Stimulated activated naive B cell treated with anti-CD40 and anti-IgM and Interleukin-4, amounts not matched to agents 10 μg/mL and 1 μg/mL and 100 μg/mL, for 72 hours (primary cell): ENCODE data around the gene CSRNP3.

Source experiments
- ATAC-seq, 2 donors: fragments of 150-1000 bp; cut with Tn5 transposase; replicated peaks; 2 replicates each; pipeline ENCODE4 v1.10.0; 2021; ENCODE audit warnings: moderate library complexity in 1 of 2
- DNase-seq: peaks from one replicate; pipeline ENCODE4 v3.0.0; 2021
- H3K27ac Mint-ChIP-seq: one replicate; pipeline ENCODE4 v1.8.0; 2022; ENCODE audit warnings: mild to moderate bottlenecking, mixed read lengths
- H3K27me3 Mint-ChIP-seq, 2 donors: one replicate each; pipeline ENCODE4 v1.8.0; 2022; ENCODE audit warnings: mixed read lengths in 2 of 2
- H3K36me3 Mint-ChIP-seq, 2 donors: one replicate each; pipeline ENCODE4 v1.8.0; 2022; ENCODE audit warnings: mixed read lengths in 2 of 2, mild to moderate bottlenecking in 1 of 2
- H3K4me1 Mint-ChIP-seq, 2 donors: one replicate each; pipeline ENCODE4 v1.8.0; 2022; ENCODE audit warnings: mixed read lengths in 2 of 2, mild to moderate bottlenecking in 1 of 2
- H3K4me3 Mint-ChIP-seq, 2 donors: one replicate each; pipeline ENCODE4 v1.8.0; 2022; ENCODE audit warnings: mild to moderate bottlenecking in 2 of 2, mixed read lengths in 2 of 2, moderate library complexity in 1 of 2
- H3K9me3 Mint-ChIP-seq, 2 donors: one replicate each; pipeline ENCODE4 v1.8.0; 2022; ENCODE audit warnings: mixed read lengths in 2 of 2, mild to moderate bottlenecking in 1 of 2

CSRNP3 gene

DNA sequence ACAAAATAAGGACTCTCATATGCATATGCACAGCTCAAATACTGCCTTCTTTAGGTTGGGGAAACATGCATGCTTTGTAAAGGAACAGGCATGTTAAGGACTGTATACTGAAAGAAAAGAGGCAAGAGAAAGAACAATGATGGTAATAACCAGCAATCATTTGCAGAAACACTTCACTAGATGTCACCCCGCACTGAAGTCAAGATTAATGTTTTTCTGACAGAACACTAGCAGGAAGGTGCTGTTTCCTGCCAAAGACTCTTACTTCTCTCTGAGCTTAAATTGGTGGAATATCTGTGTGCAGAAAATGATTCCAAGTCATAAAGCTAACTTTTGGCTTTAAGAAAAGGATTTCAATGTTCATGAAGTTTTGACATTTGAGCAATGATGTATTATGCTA is 19.3 kb upstream of the CSRNP3 start:
- Mint-ChIP-seq H3K4me1 (no peaks in the 10 kb centered on the region), H3K9me3 (no peaks in the 10 kb centered on the region), H3K36me3 (no peaks in the 10 kb centered on the region), H3K27me3 (peaks cover 0 to 8% of the 10 kb centered on the region in 2 donors), H3K27ac (no peak overlapping the region), H3K4me3 (no peak overlapping the region)
- no peak for ATAC-seq
- DNase-seq = no peak

DNA sequence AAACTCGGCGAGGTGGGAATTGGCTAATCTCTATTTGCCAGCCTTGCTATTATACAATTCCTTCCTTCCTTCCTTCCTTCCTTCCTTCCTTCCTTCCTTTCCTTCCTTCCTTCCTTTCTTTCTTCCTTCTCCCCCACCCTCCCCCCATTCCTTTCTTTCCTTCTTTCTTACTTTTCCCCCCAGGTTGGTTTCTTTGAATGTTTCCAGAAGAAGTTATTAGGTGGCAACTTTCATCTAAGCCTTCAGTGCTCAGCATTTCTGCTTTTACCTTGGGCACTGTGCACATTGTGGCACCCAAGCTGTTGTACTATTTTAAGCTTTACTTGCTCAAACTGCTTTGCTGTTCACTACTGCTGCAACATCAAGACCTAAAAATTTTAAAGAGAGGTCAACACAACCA is 17.2 kb upstream of the CSRNP3 start:
- H3K27ac Mint-ChIP-seq = no peak overlapping the region
- H3K4me3 Mint-ChIP-seq = no peak overlapping the region
- peaks cover 3 to 5% of the 10 kb centered on the region in 2 donors for H3K9me3 Mint-ChIP-seq
- DNase-seq (no peak), ATAC-seq (no peak)
- peaks cover 0 to 2% of the 10 kb centered on the region in 2 donors for H3K36me3 Mint-ChIP-seq
- H3K27me3 Mint-ChIP-seq = peaks cover 0 to 4% of the 10 kb centered on the region in 2 donors
- no peaks in the 10 kb centered on the region for H3K4me1 Mint-ChIP-seq

GRCh38 chr2:165453561-165454094 is 15.9 kb upstream of the CSRNP3 start:
- Mint-ChIP-seq H3K27ac (no peak overlapping the region), H3K4me3 (no peak overlapping the region), H3K4me1 (no peaks in the 10 kb centered on the region), H3K9me3 (peaks cover 3 to 7% of the 10 kb centered on the region in 2 donors), H3K36me3 (peaks cover 0 to 2% of the 10 kb centered on the region in 2 donors), H3K27me3 (peaks cover 0 to 4% of the 10 kb centered on the region in 2 donors)
- no peak for DNase-seq
- ATAC-seq = no peak

GRCh38 chr2:165454905-165455304 is 14.6 kb upstream of the CSRNP3 start:
- ATAC-seq (no peak), DNase-seq (no peak)
- H3K36me3 Mint-ChIP-seq = peaks cover 0 to 2% of the 10 kb centered on the region in 2 donors
- H3K4me1 Mint-ChIP-seq = no peaks in the 10 kb centered on the region
- peaks cover 3 to 8% of the 10 kb centered on the region in 2 donors for H3K9me3 Mint-ChIP-seq
- H3K4me3 Mint-ChIP-seq = no peak overlapping the region
- H3K27ac Mint-ChIP-seq = no peak overlapping the region
- H3K27me3 Mint-ChIP-seq = peaks cover 0 to 4% of the 10 kb centered on the region in 2 donors

DNA sequence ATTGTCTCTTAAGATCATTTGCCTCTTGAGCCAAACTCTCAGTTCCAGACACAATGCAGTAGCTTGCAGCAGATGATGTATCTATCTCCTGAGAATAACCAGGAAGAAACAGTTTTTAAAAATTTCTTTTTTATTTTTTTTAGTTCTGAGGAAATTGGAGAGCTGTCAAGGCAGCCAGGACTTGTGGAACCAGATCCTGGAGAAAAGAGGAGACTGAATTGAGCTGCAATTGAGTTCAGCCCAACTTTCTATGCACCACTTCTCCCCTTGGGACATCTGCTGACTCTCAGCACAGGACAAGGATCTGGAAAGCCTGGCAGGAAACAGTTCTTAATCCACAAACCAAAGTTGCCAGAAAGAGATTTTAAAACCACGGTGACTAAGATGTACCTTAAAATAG is 13.5 kb upstream of the CSRNP3 start:
- H3K4me1 Mint-ChIP-seq = no peaks in the 10 kb centered on the region
- no peak overlapping the region for H3K4me3 Mint-ChIP-seq
- ATAC-seq = no peak
- DNase-seq = no peak
- peaks cover 0 to 2% of the 10 kb centered on the region in 2 donors for H3K36me3 Mint-ChIP-seq
- H3K27me3 Mint-ChIP-seq = no peaks in the 10 kb centered on the region
- no peak overlapping the region for H3K27ac Mint-ChIP-seq
- peaks cover 3 to 8% of the 10 kb centered on the region in 2 donors for H3K9me3 Mint-ChIP-seq

GRCh38 chr2:165462443-165462842 is 7.1 kb upstream of the CSRNP3 start:
- no peak overlapping the region for H3K4me3 Mint-ChIP-seq
- no peak overlapping the region for H3K27ac Mint-ChIP-seq
- no peaks in the 10 kb centered on the region for H3K36me3 Mint-ChIP-seq
- H3K4me1 Mint-ChIP-seq = no peaks in the 10 kb centered on the region
- peaks cover 0 to 3% of the 10 kb centered on the region in 2 donors for H3K9me3 Mint-ChIP-seq
- H3K27me3 Mint-ChIP-seq = no peaks in the 10 kb centered on the region
- ATAC-seq = no peak
- DNase-seq = no peak

DNA sequence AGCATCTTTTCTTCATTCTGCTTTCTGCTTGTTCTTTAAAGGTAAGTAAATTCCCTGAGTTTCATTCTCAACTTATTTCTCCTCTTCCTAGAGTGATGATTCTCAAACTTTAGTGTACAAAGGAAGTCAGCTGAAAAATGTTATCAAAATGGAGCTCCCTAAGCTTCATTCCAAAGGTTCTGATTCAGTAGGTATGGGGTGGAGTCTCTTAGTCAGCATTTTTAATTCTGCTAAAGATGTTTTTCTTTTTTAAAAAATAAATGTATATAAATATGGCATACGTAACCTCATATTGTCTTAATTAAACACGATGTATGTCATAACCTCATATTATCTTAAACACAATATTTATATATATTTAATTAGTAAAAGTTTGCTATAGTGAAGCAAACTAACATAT is 3.1 kb upstream of the CSRNP3 start:
- Mint-ChIP-seq H3K27me3 (peaks cover 0 to 5% of the 10 kb centered on the region in 2 donors), H3K4me3 (no peak overlapping the region), H3K9me3 (no peaks in the 10 kb centered on the region), H3K36me3 (no peaks in the 10 kb centered on the region), H3K4me1 (no peaks in the 10 kb centered on the region), H3K27ac (no peak overlapping the region)
- DNase-seq = no peak
- ATAC-seq = no peak

- H3K9me3 Mint-ChIP-seq = no peaks in the 10 kb centered on the region
These were observed 1.6 kb upstream of the CSRNP3 start for GRCh38 chr2:165467921-165468320.

DNA sequence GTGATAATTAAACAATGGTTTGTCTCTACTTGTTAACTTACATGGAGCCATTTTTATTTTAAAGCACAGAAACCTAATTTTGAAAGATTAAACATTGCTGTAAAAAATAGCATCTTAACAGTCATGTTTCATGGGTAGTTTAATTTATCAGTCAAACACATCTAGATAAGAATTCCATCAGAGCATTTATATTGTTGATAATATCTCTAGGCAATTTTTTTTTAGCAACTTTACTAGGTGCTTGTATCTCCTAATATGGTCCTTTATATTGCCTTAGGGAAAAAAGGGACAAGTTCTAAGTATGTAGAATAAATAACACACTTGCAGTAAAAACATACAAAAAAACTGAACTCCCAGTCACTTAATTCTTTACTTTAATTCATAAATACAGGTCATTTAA is 863 bp downstream of the CSRNP3 start:
- Mint-ChIP-seq H3K9me3 (no peaks in the 10 kb centered on the region), H3K4me1 (no peaks in the 10 kb centered on the region), H3K27me3 (peaks cover 0 to 5% of the 10 kb centered on the region in 2 donors), H3K4me3 (no peak overlapping the region), H3K36me3 (no peaks in the 10 kb centered on the region), H3K27ac (no peak overlapping the region)
- DNase-seq (no peak), ATAC-seq (no peak)

More at GRCh38 chr2:165467921-165468320, 1.6 kb upstream of the CSRNP3 start:
- DNase-seq (no peak), ATAC-seq (no peak)
- Mint-ChIP-seq H3K36me3 (no peaks in the 10 kb centered on the region), H3K4me3 (no peak overlapping the region), H3K27ac (no peak overlapping the region), H3K4me1 (no peaks in the 10 kb centered on the region), H3K27me3 (peaks cover 0 to 5% of the 10 kb centered on the region in 2 donors)

GRCh38 chr2:165471349-165471950 is 2.0 kb downstream of the CSRNP3 start:
- no peaks in the 10 kb centered on the region for H3K9me3 Mint-ChIP-seq
- DNase-seq (no peak), ATAC-seq (no peak)
- H3K36me3 Mint-ChIP-seq = no peaks in the 10 kb centered on the region
- H3K27ac Mint-ChIP-seq = no peak overlapping the region
- H3K27me3 Mint-ChIP-seq = peaks cover 0 to 5% of the 10 kb centered on the region in 2 donors
- no peaks in the 10 kb centered on the region for H3K4me1 Mint-ChIP-seq
- no peak overlapping the region for H3K4me3 Mint-ChIP-seq

- Mint-ChIP-seq H3K36me3 (no peaks in the 10 kb centered on the region), H3K4me1 (no peaks in the 10 kb centered on the region), H3K4me3 (no peak overlapping the region), H3K27me3 (peaks cover 0 to 5% of the 10 kb centered on the region in 2 donors), H3K27ac (no peak overlapping the region), H3K9me3 (no peaks in the 10 kb centered on the region)
- no peak for DNase-seq
- ATAC-seq = no peak
These were observed 3.4 kb downstream of the CSRNP3 start for GRCh38 chr2:165472922-165473321.

- Mint-ChIP-seq H3K27me3 (no peaks in the 10 kb centered on the region), H3K9me3 (no peaks in the 10 kb centered on the region), H3K4me3 (no peak overlapping the region), H3K27ac (no peak overlapping the region), H3K4me1 (no peaks in the 10 kb centered on the region), H3K36me3 (no peaks in the 10 kb centered on the region)
- ATAC-seq = no peak
- no peak for DNase-seq
These were observed 5.2 kb downstream of the CSRNP3 start for GRCh38 chr2:165474619-165475276.

- no peak for ATAC-seq
- no peak for DNase-seq
- Mint-ChIP-seq H3K4me3 (no peak overlapping the region), H3K36me3 (no peaks in the 10 kb centered on the region), H3K27ac (no peak overlapping the region), H3K9me3 (no peaks in the 10 kb centered on the region), H3K27me3 (no peaks in the 10 kb centered on the region), H3K4me1 (no peaks in the 10 kb centered on the region)
These were observed 5.9 kb downstream of the CSRNP3 start for GRCh38 chr2:165475277-165476004.

GRCh38 chr2:165479856-165480255 is 10.4 kb downstream of the CSRNP3 start:
- H3K27me3 Mint-ChIP-seq = no peaks in the 10 kb centered on the region
- H3K9me3 Mint-ChIP-seq = no peaks in the 10 kb centered on the region
- ATAC-seq (no peak), DNase-seq (no peak)
- no peak overlapping the region for H3K4me3 Mint-ChIP-seq
- no peaks in the 10 kb centered on the region for H3K4me1 Mint-ChIP-seq
- H3K27ac Mint-ChIP-seq = no peak overlapping the region
- no peaks in the 10 kb centered on the region for H3K36me3 Mint-ChIP-seq
